B cell (primary cell): ENCODE measurements around the gene PLCD3.

Experiments used
- EZH2 ChIP-seq: IDR thresholded peaks from 2 replicates; pipeline ENCODE4 v1.6.1; 2012; ENCODE audit warnings: borderline replicate concordance, low read depth, mild to moderate bottlenecking, moderate library complexity, low read length; ENCODE audit not compliant: insufficient read depth, poor library complexity, severe bottlenecking
- TF ChIP-seq, protein P1 (sequence below): fragments of 200-600 bp; IDR thresholded peaks from one replicate; pipeline ENCODE4 v1.8.0; 2022; ENCODE audit warnings: antibody characterized with exemption, mild to moderate bottlenecking

DNA sequence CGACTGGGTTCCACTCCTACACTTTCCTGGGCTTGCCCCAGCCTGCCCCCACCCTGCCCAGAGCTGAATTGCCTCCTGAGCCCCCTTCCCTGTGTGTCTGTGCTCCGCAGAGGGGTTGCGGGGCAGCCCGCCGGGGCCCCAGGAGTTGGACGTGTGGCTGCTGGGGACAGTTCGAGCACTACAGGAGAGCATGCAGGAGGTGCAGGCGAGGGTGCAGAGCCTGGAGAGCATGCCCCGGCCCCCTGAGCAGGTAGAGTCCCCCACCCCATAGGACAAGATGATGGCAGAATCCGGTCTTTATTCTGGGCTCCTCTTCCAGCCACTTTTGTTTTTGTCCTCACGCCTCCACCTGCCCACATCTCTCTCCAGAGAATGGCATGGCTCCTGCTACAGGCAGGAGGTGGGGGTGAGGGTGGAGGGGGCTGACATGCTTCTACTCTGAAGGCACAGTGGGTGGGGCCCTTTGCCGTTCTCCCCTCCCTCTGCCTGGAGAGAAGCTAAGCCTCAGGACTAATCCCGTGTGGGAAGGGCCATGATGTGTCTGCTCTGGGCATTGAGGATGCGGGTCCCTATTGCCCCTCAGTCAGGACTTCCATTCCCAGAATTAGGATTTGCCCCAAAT lies 6.7 kb upstream of the PLCD3 start:
- TF ChIP-seq, protein P1, sequence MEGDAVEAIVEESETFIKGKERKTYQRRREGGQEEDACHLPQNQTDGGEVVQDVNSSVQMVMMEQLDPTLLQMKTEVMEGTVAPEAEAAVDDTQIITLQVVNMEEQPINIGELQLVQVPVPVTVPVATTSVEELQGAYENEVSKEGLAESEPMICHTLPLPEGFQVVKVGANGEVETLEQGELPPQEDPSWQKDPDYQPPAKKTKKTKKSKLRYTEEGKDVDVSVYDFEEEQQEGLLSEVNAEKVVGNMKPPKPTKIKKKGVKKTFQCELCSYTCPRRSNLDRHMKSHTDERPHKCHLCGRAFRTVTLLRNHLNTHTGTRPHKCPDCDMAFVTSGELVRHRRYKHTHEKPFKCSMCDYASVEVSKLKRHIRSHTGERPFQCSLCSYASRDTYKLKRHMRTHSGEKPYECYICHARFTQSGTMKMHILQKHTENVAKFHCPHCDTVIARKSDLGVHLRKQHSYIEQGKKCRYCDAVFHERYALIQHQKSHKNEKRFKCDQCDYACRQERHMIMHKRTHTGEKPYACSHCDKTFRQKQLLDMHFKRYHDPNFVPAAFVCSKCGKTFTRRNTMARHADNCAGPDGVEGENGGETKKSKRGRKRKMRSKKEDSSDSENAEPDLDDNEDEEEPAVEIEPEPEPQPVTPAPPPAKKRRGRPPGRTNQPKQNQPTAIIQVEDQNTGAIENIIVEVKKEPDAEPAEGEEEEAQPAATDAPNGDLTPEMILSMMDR, result no peak
- no peak for TF ChIP-seq EZH2
